ENCODE data around the gene TBCD.

- TF ChIP-seq, protein P1, sequence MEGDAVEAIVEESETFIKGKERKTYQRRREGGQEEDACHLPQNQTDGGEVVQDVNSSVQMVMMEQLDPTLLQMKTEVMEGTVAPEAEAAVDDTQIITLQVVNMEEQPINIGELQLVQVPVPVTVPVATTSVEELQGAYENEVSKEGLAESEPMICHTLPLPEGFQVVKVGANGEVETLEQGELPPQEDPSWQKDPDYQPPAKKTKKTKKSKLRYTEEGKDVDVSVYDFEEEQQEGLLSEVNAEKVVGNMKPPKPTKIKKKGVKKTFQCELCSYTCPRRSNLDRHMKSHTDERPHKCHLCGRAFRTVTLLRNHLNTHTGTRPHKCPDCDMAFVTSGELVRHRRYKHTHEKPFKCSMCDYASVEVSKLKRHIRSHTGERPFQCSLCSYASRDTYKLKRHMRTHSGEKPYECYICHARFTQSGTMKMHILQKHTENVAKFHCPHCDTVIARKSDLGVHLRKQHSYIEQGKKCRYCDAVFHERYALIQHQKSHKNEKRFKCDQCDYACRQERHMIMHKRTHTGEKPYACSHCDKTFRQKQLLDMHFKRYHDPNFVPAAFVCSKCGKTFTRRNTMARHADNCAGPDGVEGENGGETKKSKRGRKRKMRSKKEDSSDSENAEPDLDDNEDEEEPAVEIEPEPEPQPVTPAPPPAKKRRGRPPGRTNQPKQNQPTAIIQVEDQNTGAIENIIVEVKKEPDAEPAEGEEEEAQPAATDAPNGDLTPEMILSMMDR (conservative IDR thresholded peaks at IDR 0.05), result no peak
- no peak for TF ChIP-seq ZFX (IDR thresholded peaks at IDR 0.05)
Observed at GRCh38 chr17:82910041-82910481, 158.2 kb downstream of the TBCD start.

All from C4-2B (cell line).